OCI-LY7 (cell line): ENCODE data around the gene STIM1. TPM values are rescaled to one million over a fixed set of nuclear protein-coding genes. Genes with fewer than 3 reads are reported as not detected.

Source experiments
- BruUV-seq: library from RNA; stranded (reverse); fragments of 400-500 nt; replicated peaks from 2 replicates; lab custom pipeline; 2021; lab: Mats Ljungman, UMichigan
- CTCF ChIA-PET: fragments of 300-600 bp; sonication (Branson Sonifier 250); formaldehyde crosslinking; loops from one replicate; lab custom pipeline; 2022; ENCODE audit warnings: antibody characterized with exemption; ENCODE audit not compliant: unreplicated experiment; lab: Charles Lee
- POLR2A ChIA-PET: fragments of 300-600 bp; sonication (Branson Sonifier 250); formaldehyde crosslinking; loops from one replicate; lab custom pipeline; 2022; ENCODE audit warnings: antibody characterized with exemption; lab: Charles Lee
- DNase-seq: peaks from one replicate; pipeline ENCODE4 v3.0.0-alpha.2; 2015; ENCODE audit warnings: low spot score
- H2AFZ ChIP-seq: fragments of 200-600 bp; sonication (generic), shearing (Covaris generic); 2 replicates; pipeline ENCODE4 v1.6.1; 2014; ENCODE audit warnings: mild to moderate bottlenecking, antibody characterized with exemption, low read length, moderate library complexity
- H3K27ac ChIP-seq: fragments of 200-600 bp; sonication (generic); 2 replicates; pipeline ENCODE4 v1.5.1; 2014; ENCODE audit warnings: mixed run types, low read depth, mild to moderate bottlenecking, moderate library complexity, low read length, inconsistent platforms; ENCODE audit not compliant: poor library complexity, severe bottlenecking
- H3K36me3 ChIP-seq: fragments of 200-600 bp; sonication (generic); 2 replicates; pipeline ENCODE4 v1.6.1; 2014; ENCODE audit warnings: mild to moderate bottlenecking, antibody characterized with exemption, low read length, moderate library complexity, mixed read lengths; ENCODE audit not compliant: insufficient read depth
- H3K4me1 ChIP-seq: fragments of 200-600 bp; sonication (generic); 2 replicates; pipeline ENCODE4 v1.5.1; 2014; ENCODE audit warnings: mild to moderate bottlenecking, low read length; ENCODE audit not compliant: insufficient read depth, poor library complexity, severe bottlenecking
- H3K4me2 ChIP-seq: fragments of 200-600 bp; sonication (generic); 2 replicates; pipeline ENCODE4 v1.6.1; 2014; ENCODE audit warnings: mild to moderate bottlenecking, low read length
- H3K4me3 ChIP-seq: fragments of 200-600 bp; sonication (generic); 2 replicates; pipeline ENCODE4 v1.5.1; 2014; ENCODE audit warnings: mild to moderate bottlenecking, low read depth, low read length; ENCODE audit not compliant: poor library complexity, severe bottlenecking
- H3K79me2 ChIP-seq: fragments of 200-600 bp; sonication (generic); 2 replicates; pipeline ENCODE4 v1.6.1; 2016; ENCODE audit warnings: low read depth, mild to moderate bottlenecking, low read length, moderate library complexity, mixed read lengths; ENCODE audit not compliant: insufficient read depth
- H3K9me2 ChIP-seq: fragments of 200-600 bp; sonication (generic); 2 replicates; pipeline ENCODE4 v1.6.1; 2016; ENCODE audit warnings: mild to moderate bottlenecking, low read length, mixed read lengths; ENCODE audit not compliant: insufficient read depth
- H3K9me3 ChIP-seq: fragments of 200-600 bp; sonication (generic); 2 replicates; pipeline ENCODE4 v1.6.1; 2014; ENCODE audit warnings: mild to moderate bottlenecking, mixed run types, low read length, mixed read lengths
- H4K20me1 ChIP-seq: fragments of 200-600 bp; sonication (generic); 2 replicates; pipeline ENCODE4 v1.6.1; 2014; ENCODE audit warnings: mild to moderate bottlenecking, antibody characterized with exemption, low read length, moderate library complexity, mixed read lengths; ENCODE audit not compliant: insufficient read depth
- EZH2phosphoT487 ChIP-seq: fragments of 200-600 bp; sonication (generic); IDR thresholded peaks from 2 replicates; pipeline ENCODE4 v1.6.1; 2018; ENCODE audit warnings: low read depth, borderline replicate concordance, mild to moderate bottlenecking, mixed run types, antibody characterized with exemption, low read length, moderate library complexity, mixed read lengths
- intact Hi-C: fragments of 100-400 bp; cut with micrococcal nuclease; formaldehyde crosslinking; loops from one replicate; pipeline ENCODE4 v1.10.0; 2022; ENCODE audit not compliant: unreplicated experiment
- total RNA-seq, 2 experiments: library from RNA; depleted of rRNA in 1 of 2; stranded (reverse); fragments of >200 nt in 1 of 2; shearing (Covaris generic) in 1 of 2; gene quantifications; 2 replicates each; pipeline ENCODE4 v1.2.3, GENCODE V29; 2014 to 2022
- TF ChIP-seq, protein P1 (sequence below): fragments of 200-600 bp; sonication (generic); conservative IDR thresholded peaks from 2 replicates; pipeline ENCODE4 v1.5.1; 2014; ENCODE audit warnings: mild to moderate bottlenecking, antibody characterized with exemption, low read length, moderate library complexity, mixed read lengths

Gene STIM1
- total RNA-seq, 2 experiments from 2014 or later = 21.0 to 49.1 TPM

DNA sequence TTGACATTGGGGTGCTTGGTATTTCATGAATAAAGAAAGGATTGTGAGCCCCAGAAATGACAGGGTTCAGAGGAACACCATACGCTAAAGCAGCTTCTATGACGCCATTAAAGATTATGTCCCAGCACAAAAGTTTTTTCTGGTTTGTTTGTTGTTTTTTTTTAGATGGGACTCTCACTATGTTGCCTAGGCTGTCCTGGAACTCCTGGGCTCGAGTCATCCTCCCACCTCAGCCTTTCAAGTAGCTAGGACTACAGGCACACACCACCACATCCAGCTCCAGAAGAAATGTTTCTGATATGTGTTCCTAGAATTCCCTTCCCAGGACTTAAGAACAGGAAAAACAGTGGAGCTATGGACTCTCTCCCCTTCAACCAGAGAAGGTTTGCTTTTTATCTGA, 12.1 kb upstream of the STIM1 start:
- POLR2A ChIA-PET = interaction anchor here (0.6 to 2.6 kb wide), 5 partner anchors 11 to 125 kb away, joined by 3 to 7 read pairs (median 3); no protein-coding TSS in a partner anchor
- no peak overlapping the region for H3K27ac ChIP-seq

DNA sequence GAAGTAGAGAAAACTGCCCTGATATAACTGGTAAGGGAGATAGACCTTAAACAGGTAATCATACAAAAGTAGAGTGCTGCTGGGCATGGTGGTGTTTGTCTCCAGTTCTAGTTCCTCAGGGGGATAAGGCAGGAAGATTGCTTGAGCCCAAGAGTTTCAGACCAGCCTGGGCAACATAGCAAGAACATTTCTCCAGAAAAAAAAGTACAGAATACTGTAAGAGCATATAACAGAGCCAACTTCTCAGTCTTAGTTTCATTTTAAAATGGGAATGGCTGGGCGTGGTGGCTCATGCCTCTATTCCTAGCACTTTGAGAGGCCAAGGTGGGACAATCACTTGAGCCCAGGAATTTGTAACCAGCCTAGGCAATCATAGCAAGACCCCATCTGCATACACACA, 10.2 kb upstream of the STIM1 start:
- Histone ChIP-seq H3K9me3 (no peaks in the 10 kb centered on the region), H3K79me2 (peaks cover 3% of the 10 kb centered on the region; the same call in 1 of the 2 replicates), H3K36me3 (no peaks in the 10 kb centered on the region), H3K9me2 (no peaks in the 10 kb centered on the region), H3K27ac (no peak overlapping the region), H3K4me2 (no peak overlapping the region), H2AFZ (no peak overlapping the region), H3K4me3 (no peak overlapping the region), H3K4me1 (peaks cover 7% of the 10 kb centered on the region), H4K20me1 (no peaks in the 10 kb centered on the region)
- DNase-seq = no peak
- intact Hi-C loops = no loop called here
- TF ChIP-seq, protein P1, sequence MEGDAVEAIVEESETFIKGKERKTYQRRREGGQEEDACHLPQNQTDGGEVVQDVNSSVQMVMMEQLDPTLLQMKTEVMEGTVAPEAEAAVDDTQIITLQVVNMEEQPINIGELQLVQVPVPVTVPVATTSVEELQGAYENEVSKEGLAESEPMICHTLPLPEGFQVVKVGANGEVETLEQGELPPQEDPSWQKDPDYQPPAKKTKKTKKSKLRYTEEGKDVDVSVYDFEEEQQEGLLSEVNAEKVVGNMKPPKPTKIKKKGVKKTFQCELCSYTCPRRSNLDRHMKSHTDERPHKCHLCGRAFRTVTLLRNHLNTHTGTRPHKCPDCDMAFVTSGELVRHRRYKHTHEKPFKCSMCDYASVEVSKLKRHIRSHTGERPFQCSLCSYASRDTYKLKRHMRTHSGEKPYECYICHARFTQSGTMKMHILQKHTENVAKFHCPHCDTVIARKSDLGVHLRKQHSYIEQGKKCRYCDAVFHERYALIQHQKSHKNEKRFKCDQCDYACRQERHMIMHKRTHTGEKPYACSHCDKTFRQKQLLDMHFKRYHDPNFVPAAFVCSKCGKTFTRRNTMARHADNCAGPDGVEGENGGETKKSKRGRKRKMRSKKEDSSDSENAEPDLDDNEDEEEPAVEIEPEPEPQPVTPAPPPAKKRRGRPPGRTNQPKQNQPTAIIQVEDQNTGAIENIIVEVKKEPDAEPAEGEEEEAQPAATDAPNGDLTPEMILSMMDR = no peak
- no peak for TF ChIP-seq EZH2phosphoT487
- ChIA-PET POLR2A (interaction anchor here (0.5 to 2.6 kb wide), 2 partner anchors 9 to 45 kb away, joined by 7 read pairs; no protein-coding TSS in a partner anchor), CTCF (no interaction called here)
- no TSS peak for BruUV-seq

More for the DNA sequence above, 12.1 kb upstream of the STIM1 start:
- H3K4me3 ChIP-seq = no peak overlapping the region
- BruUV-seq = no TSS peak
- H3K4me1 ChIP-seq = peaks cover 23% of the 10 kb centered on the region
- no peaks in the 10 kb centered on the region for H3K9me2 ChIP-seq
- CTCF ChIA-PET = interaction anchor here (2.0 kb wide), 1 partner anchor 11 kb away, joined by 15 read pairs; the partner anchor contains the start of gene STIM1
- no peaks in the 10 kb centered on the region for H3K9me3 ChIP-seq
- H3K36me3 ChIP-seq = no peaks in the 10 kb centered on the region
- DNase-seq = no peak
- peaks cover 11% of the 10 kb centered on the region; the same call in 1 of the 2 replicates for H4K20me1 ChIP-seq
- intact Hi-C loops = no loop called here
- H2AFZ ChIP-seq = 0 out of 2 replicates have a peak overlapping the region, but pooled peaks have one; percentile 5
- no peak for TF ChIP-seq EZH2phosphoT487
- TF ChIP-seq, protein P1 = no peak
- peaks cover 23% of the 10 kb centered on the region; the same call in 1 of the 2 replicates for H3K79me2 ChIP-seq
- H3K4me2 ChIP-seq = no peak overlapping the region

DNA sequence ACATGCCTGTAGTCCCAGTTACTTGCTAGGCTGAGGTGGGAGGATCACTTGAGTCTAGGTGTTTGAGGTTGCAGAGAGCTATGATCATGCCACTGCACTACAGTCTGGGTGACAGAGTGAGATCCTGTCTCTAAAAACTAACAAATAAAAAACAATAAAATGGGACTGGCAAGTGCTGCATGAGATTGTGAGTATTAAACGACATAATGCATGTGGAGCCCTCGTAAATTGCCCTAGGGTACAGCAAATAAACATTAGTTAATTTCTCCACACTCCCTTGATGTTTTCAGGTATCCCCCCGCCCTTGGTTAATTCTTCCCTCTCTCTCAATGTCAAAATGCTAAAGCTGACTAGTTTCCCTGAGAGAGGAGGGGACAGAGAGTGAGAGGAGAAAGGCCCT, 9.8 kb upstream of the STIM1 start:
- H3K9me2 ChIP-seq = no peaks in the 10 kb centered on the region
- H3K4me2 ChIP-seq = no peak overlapping the region
- H4K20me1 ChIP-seq = no peaks in the 10 kb centered on the region
- no peak overlapping the region for H3K4me3 ChIP-seq
- ChIA-PET CTCF (no interaction called here), POLR2A (interaction anchor here (1.0 to 1.1 kb wide), 2 partner anchors 9 to 227 kb away, joined by 3 to 5 read pairs; no protein-coding TSS in a partner anchor)
- intact Hi-C loops = no loop called here
- no TSS peak for BruUV-seq
- no peak overlapping the region for H2AFZ ChIP-seq
- peaks cover 7% of the 10 kb centered on the region for H3K4me1 ChIP-seq
- H3K9me3 ChIP-seq = no peaks in the 10 kb centered on the region
- no peaks in the 10 kb centered on the region for H3K79me2 ChIP-seq
- DNase-seq = no peak
- no peaks in the 10 kb centered on the region for H3K36me3 ChIP-seq
- no peak overlapping the region for H3K27ac ChIP-seq
- TF ChIP-seq, protein P1 = no peak
- TF ChIP-seq EZH2phosphoT487 = no peak
